Neural progenitor cell (in vitro differentiated cells): ENCODE measurements around the gene PUM2.

Experiments
- EZH2 ChIP-seq: fragments of 200-600 bp; sonication (generic); IDR thresholded peaks from 2 replicates; pipeline ENCODE4 v1.6.1; 2017; ENCODE audit warnings: antibody characterized with exemption, mild to moderate bottlenecking, moderate library complexity
- EZH2phosphoT487 ChIP-seq: fragments of 200-600 bp; sonication (generic); IDR thresholded peaks from 2 replicates; pipeline ENCODE4 v1.6.1; 2017; ENCODE audit warnings: antibody characterized with exemption
- TF ChIP-seq, protein P1 (sequence below): fragments of 200-600 bp; sonication (generic); IDR thresholded peaks from 2 replicates; pipeline ENCODE4 v1.5.1; 2017; ENCODE audit warnings: antibody characterized with exemption, mild to moderate bottlenecking

- TF ChIP-seq EZH2phosphoT487: no peak
- TF ChIP-seq, protein P1, sequence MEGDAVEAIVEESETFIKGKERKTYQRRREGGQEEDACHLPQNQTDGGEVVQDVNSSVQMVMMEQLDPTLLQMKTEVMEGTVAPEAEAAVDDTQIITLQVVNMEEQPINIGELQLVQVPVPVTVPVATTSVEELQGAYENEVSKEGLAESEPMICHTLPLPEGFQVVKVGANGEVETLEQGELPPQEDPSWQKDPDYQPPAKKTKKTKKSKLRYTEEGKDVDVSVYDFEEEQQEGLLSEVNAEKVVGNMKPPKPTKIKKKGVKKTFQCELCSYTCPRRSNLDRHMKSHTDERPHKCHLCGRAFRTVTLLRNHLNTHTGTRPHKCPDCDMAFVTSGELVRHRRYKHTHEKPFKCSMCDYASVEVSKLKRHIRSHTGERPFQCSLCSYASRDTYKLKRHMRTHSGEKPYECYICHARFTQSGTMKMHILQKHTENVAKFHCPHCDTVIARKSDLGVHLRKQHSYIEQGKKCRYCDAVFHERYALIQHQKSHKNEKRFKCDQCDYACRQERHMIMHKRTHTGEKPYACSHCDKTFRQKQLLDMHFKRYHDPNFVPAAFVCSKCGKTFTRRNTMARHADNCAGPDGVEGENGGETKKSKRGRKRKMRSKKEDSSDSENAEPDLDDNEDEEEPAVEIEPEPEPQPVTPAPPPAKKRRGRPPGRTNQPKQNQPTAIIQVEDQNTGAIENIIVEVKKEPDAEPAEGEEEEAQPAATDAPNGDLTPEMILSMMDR: no peak
- no peak for TF ChIP-seq EZH2
Observed at GRCh38 chr2:20215183-20216040, 135.2 kb downstream of the PUM2 start.
